IPS DF 6.9 (cell line): ENCODE measurements around the gene ASMTL.

ENCODE experiments used
- DNase-seq: peaks from one replicate; pipeline ENCODE4 v3.0.0-alpha.2; 2013; ENCODE audit warnings: low read depth, low spot score
- H3K27ac ChIP-seq: one replicate; pipeline ENCODE4 v1.5.1; 2013; ENCODE audit warnings: low read length, control low read depth
- H3K27me3 ChIP-seq: 2 replicates; pipeline ENCODE4 v1.6.1; 2013; ENCODE audit warnings: mild to moderate bottlenecking, low read length; ENCODE audit not compliant: control insufficient read depth, insufficient read depth
- H3K36me3 ChIP-seq: 2 replicates; pipeline ENCODE4 v1.6.1; 2013; ENCODE audit warnings: low read length; ENCODE audit not compliant: control insufficient read depth, insufficient read depth
- H3K4me1 ChIP-seq: 2 replicates; pipeline ENCODE4 v1.6.1; 2013; ENCODE audit warnings: low read length; ENCODE audit not compliant: control insufficient read depth, insufficient read depth
- H3K4me3 ChIP-seq: 2 replicates; pipeline ENCODE4 v1.5.1; 2013; ENCODE audit warnings: mild to moderate bottlenecking, low read length
- H3K9me3 ChIP-seq: 2 replicates; pipeline ENCODE4 v1.6.1; 2013; ENCODE audit warnings: low read length, inconsistent platforms; ENCODE audit not compliant: control insufficient read depth, insufficient read depth
- WGBS: extraction: QIAGEN DNeasy Blood & Tissue Kit; methylation state at CpG from one replicate; pipeline ENCODE4 v1.1.7; 2013; ENCODE audit warnings: mixed read lengths, missing lambda C conversion rate; ENCODE audit not compliant: insufficient read length, insufficient coverage; 5-methylcytosine and 5-hydroxymethylcytosine counted together

The ASMTL gene

DNA sequence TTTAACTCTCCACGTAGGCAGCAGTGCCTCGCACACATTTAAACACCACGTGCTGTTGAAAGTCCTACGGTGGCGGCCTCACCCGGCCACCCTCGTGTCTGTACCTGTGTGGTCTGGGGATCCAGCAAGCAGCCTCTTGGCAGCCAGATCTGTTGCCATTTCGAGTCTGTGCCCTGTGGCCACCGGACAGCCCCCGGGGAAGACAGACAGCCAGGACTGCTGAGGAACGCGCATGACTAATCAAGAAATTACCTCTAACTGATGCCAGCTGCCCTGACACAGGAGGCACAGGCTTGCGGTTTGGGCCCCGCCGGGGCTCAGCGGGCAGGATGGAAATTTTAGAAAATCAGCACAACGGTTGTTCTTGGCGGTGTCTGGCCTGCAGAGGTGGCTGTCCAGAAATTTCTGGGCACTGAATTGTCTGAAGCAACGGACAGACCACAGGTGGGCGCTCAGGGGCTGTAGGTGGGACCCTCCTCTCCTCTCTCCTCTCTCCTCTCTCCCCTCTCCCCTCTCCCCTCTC lies 15.6 kb upstream of the ASMTL start:
- DNase-seq, result no peak
- H3K9me3 ChIP-seq, result no peaks in the 10 kb centered on the region
- H3K27ac ChIP-seq, result no peak overlapping the region
- H3K4me1 ChIP-seq, result peaks cover 5% of the 10 kb centered on the region
- H3K36me3 ChIP-seq, result no peaks in the 10 kb centered on the region
- WGBS, result no CpG with 5 or more reads among the region's 20 CpGs
- H3K4me3 ChIP-seq, result no peak overlapping the region
- peaks cover 34% of the 10 kb centered on the region; the same call in 1 of the 2 replicates for H3K27me3 ChIP-seq

DNA sequence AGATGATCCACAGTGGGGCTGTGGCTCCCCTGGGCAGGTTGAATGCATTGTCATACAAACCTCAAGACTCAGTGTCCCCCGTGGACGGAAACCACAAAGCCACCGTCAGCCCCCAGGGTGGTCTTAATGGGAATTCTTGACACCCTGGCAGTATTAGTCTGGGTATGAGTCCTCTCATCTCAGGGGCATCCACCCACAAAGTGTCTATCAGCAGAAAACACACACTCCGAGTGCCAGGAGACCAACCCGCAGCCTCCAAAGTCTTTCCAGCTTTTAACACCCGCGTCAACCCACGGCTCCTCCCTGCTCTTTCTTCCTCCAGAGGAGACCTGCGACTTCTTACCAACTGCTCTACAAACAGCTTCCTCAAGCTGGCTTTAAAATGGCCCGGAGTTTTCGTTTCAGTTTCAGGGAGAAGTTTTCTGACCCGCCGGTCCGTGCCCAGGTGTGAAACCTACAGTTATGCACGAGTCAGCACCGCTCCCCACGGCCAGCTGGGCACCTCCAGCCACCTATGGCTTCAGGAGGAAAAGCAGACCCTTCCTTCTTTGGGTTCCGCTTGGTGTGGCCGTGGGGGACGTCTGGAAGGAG lies 14.4 kb upstream of the ASMTL start:
- Histone ChIP-seq H3K9me3 (no peaks in the 10 kb centered on the region), H3K27me3 (peaks cover 34% of the 10 kb centered on the region; the same call in 1 of the 2 replicates), H3K36me3 (no peaks in the 10 kb centered on the region), H3K27ac (no peak overlapping the region), H3K4me1 (peaks cover 5% of the 10 kb centered on the region), H3K4me3 (no peak overlapping the region)
- no CpG with 5 or more reads among the region's 20 CpGs for whole genome bisulfite sequencing
- DNase-seq, result no peak

DNA sequence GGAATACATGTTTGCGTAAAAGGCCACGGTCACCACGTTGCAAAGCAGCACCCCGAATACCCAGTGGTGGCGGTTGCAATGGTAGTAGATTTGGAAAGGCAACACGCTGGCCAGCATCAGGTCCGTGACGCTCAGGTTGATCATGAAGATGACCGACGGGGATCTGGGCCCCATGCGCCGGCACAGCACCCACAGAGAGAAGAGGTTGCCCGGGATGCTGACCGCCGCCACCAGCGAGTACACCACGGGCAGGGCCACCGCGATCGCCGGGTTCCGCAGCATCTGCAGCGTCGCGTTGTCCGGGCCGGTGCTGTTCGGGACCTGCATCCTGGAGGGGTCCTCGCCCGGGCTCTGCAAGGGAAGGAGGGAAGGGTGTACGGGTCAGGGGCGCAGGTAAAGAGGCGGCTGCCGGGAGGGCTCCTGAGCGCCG lies 13.5 kb upstream of the ASMTL start:
- peak overlapping the region; percentile 15; the same call in 1 of the 2 replicates for H3K4me3 ChIP-seq
- peaks cover 34% of the 10 kb centered on the region; the same call in 1 of the 2 replicates for H3K27me3 ChIP-seq
- no peak for DNase-seq
- H3K4me1 ChIP-seq, result peaks cover 5% of the 10 kb centered on the region
- H3K27ac ChIP-seq, result no peak overlapping the region
- no CpG with 5 or more reads among the region's 36 CpGs for WGBS
- H3K36me3 ChIP-seq, result no peaks in the 10 kb centered on the region
- H3K9me3 ChIP-seq, result no peaks in the 10 kb centered on the region

DNA sequence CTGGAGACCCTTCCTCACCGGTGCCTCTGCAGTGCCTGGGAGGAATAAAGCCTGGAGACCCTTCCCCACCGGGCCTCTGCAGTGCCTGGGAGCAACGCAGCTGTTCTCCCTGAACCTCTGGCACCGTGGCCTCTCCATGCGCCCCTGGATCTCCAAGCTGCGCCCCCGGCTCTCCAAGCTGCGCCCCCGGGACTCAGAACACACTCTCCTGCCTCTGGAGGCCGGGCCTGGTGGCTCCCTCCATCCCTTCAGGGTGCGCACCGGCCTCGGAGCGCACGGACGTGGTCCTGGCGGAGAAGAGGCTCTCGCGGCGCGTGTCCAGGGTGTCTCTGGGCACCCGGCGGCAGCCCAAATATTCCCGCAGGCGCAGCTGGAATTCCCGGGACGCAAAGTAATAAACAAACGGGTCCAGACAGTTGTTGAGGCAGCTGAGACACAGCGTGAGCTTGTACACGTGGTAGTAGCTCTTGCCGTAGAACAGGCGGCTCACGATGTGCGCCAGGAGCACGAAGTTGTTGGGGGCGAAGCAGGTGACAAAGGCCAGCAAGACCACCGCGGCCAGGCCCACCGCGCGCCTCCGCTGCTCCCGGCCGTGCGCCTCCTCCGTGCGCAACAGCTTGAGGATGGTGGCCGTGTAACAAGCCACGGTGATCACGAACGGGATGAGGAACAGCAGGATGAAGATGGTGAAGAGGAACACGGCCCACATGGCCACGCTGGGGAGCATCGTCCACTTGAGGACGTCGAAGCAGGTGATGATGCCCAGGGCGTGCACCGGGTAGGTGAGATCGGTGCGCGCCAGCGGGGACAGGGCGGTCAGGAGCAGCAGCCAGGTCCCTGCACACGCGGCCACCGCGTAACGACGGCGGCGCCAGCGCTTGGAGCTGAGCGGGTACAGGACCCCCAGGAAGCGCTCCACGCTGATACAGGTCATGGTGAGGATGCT lies 12.8 kb upstream of the ASMTL start:
- Histone ChIP-seq H3K36me3 (no peaks in the 10 kb centered on the region), H3K4me3 (peak overlapping the region; percentile 15; the same call in 1 of the 2 replicates), H3K9me3 (no peaks in the 10 kb centered on the region), H3K4me1 (peaks cover 5% of the 10 kb centered on the region), H3K27ac (no peak overlapping the region), H3K27me3 (peaks cover 34% of the 10 kb centered on the region; the same call in 1 of the 2 replicates)
- DNase-seq, result no peak
- no CpG with 5 or more reads among the region's 75 CpGs for WGBS

DNA sequence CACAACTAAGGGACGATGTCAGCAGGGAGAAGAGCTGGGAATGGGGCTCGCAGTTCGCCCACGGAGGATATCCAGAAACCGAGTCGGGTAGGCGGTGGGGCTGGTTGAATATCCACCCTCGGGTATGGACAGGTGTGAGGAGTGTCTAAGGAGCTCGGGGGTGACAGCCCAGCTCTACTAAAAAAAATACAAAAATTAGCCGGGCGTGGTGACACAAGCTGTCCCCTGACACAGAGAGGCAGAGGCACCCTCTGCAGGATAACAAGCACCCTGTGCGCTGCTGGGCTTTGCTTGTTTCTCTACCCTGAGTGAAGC lies 12.2 kb upstream of the ASMTL start:
- no peaks in the 10 kb centered on the region for H3K9me3 ChIP-seq
- no peaks in the 10 kb centered on the region for H3K36me3 ChIP-seq
- no CpG with 5 or more reads among the region's 12 CpGs for WGBS
- H3K4me3 ChIP-seq, result no peak overlapping the region; the same call in 1 of the 2 replicates
- no peak overlapping the region for H3K27ac ChIP-seq
- peaks cover 5% of the 10 kb centered on the region for H3K4me1 ChIP-seq
- H3K27me3 ChIP-seq, result peaks cover 34% of the 10 kb centered on the region; the same call in 1 of the 2 replicates
- DNase-seq, result no peak

DNA sequence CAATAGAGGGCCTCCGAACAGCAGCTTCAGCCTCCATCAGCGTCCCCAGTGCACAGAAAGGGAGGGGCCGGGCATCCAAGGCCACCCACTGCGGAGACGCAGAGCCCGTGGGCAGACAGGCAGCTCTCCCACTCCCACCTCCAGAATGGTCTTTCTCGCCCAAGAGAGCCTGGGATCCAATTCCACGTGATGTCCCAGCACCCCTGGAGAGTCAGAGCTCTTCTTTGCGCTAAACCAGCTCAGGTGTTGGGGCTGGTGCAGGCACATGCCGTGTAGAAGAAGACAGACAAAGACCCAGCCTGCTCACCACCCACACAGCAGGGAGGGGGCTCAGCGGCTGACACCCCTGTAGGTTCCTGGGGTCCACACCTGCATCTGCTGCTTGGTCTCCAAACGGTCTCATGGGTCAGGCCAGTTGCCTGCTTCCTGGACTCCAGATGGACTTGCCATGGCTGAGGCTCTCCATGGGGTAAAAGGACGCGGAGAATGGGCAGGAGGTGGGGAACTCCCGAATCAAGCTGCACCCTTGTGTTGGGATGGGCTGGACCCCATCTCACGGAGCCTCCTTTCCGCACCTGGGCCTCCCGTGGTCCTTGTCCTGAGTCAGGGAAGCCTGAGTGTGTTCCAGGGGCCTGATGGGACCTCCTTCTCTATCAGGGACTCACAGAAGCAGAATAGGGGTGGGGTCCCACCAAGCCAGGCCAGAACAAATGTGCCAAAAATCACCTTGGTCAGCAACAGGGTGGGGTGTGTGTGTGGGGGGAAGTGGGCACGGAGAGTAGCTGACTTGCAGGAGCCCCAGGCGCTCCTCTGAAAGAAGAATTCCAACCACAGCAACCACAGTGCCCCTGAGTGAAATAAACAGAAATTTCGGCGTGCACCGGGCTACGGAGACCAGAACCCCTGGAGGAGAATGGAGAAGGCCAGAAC lies 11.6 kb upstream of the ASMTL start:
- Histone ChIP-seq H3K27ac (no peak overlapping the region), H3K4me3 (no peak overlapping the region), H3K9me3 (no peaks in the 10 kb centered on the region), H3K27me3 (peaks cover 34% of the 10 kb centered on the region; the same call in 1 of the 2 replicates), H3K36me3 (no peaks in the 10 kb centered on the region), H3K4me1 (peaks cover 5% of the 10 kb centered on the region)
- no CpG with 5 or more reads among the region's 24 CpGs for WGBS
- DNase-seq, result no peak

DNA sequence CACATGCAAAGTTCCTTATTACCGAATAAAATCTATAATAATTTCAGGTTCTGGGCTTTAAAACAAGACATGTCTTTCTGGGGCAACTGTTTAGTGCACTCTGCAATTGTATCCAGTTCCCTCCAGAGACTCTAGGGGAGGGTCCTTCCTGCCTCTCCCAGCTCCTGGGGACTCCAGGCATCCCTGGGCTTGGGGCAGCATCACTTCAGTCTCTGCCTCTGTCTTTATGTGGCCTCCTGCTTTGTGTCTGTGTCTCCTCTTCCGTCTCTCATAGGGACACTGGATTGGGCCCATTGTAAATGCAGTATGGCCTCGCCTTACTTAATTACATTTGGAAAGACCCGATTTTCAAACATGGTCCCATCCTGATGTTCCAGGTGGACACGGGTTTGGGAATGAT lies 10.9 kb upstream of the ASMTL start:
- Histone ChIP-seq H3K36me3 (no peaks in the 10 kb centered on the region), H3K4me1 (peaks cover 5% of the 10 kb centered on the region; the same call in 1 of the 2 replicates), H3K4me3 (no peak overlapping the region), H3K27ac (no peak overlapping the region), H3K27me3 (peaks cover 34% of the 10 kb centered on the region; the same call in 1 of the 2 replicates), H3K9me3 (no peaks in the 10 kb centered on the region)
- WGBS, result no CpG with 5 or more reads among the region's 5 CpGs
- no peak for DNase-seq

DNA sequence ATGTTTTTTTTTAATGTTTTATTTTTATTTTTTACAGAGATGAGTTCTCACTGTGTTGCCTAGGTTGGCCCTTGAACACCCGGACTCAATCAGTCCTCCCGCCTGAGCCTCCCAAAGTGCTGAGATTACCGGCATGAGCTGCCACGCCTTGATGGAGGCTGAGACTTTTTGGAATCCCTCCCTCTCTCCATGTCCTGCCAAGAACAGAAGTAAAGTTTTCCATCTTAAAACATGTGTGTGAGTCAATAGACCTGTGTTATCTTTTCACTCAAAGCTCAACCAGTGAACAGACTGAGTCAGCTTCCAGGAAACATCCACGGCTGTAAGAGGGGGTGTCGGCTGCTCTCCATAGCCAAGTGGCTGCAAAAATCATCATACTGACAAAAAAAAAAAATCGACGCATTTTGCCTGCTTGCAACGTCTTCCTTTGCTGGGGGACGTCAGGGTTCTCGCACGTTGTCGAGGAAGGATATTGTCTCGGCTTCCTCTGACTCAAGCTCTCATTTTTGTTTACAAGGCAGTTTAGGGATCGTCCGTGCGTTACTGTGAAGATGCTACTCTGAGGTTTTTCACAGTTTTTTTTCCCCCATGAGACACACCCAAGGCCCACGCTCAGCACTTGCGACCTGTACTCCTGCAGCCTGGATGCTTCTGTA lies 10.0 kb upstream of the ASMTL start:
- H3K9me3 ChIP-seq, result no peaks in the 10 kb centered on the region
- no peaks in the 10 kb centered on the region for H3K36me3 ChIP-seq
- H3K4me3 ChIP-seq, result no peak overlapping the region
- H3K27ac ChIP-seq, result no peak overlapping the region
- no CpG with 5 or more reads among the region's 19 CpGs for WGBS
- no peak for DNase-seq
- peaks cover 5% of the 10 kb centered on the region; the same call in 1 of the 2 replicates for H3K4me1 ChIP-seq
- peaks cover 34% of the 10 kb centered on the region; the same call in 1 of the 2 replicates for H3K27me3 ChIP-seq

DNA sequence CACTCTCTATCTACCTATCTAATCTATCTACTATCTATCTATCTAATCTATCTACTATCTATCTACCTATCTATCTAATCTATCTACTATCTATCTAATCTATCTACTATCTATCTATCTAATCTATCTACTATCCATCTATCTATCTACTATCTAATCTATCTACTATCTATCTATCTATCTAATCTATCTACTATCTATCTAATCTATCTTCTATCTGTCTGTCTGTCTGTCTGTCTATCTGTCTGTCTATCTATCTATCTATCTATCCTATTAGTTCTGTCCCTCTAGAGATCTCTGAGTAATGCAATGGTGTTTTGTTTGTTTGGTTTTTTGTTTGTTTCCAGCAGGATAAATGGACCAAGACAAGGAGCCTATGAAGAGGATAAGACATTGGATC lies 9.4 kb upstream of the ASMTL start:
- peaks cover 29% of the 10 kb centered on the region; the same call in 1 of the 2 replicates for H3K27me3 ChIP-seq
- no peaks in the 10 kb centered on the region for H3K36me3 ChIP-seq
- no peaks in the 10 kb centered on the region for H3K9me3 ChIP-seq
- no peak overlapping the region for H3K4me3 ChIP-seq
- no peak overlapping the region for H3K27ac ChIP-seq
- no peak for DNase-seq
- H3K4me1 ChIP-seq, result peaks cover 3% of the 10 kb centered on the region; the same call in 1 of the 2 replicates
